H1 (cell line): ENCODE measurements around the gene ZNF813. TPM values are rescaled to one million over a fixed set of nuclear protein-coding genes. Genes with fewer than 3 reads are reported as not detected.

Experiments
- CTCF ChIA-PET: fragments of 300-600 bp; sonication (Branson Sonifier 250); formaldehyde crosslinking; loops from one replicate; lab custom pipeline; 2021; ENCODE audit not compliant: partially characterized antibody; lab: Charles Lee
- POLR2A ChIA-PET: fragments of 300-600 bp; sonication (Branson Sonifier 250); formaldehyde crosslinking; loops from one replicate; lab custom pipeline; 2021; ENCODE audit warnings: inconsistent platforms; ENCODE audit not compliant: partially characterized antibody; lab: Charles Lee
- DNase-seq, 2 experiments: peaks; one replicate each; pipeline versions ENCODE4 v3.0.0 to v3.0.0-alpha.2; 2010 to 2022; ENCODE audit warnings: low spot score in 2 of 2, low read depth in 1 of 2, mixed read lengths in 1 of 2
- FAIRE-seq: peaks from 2 replicates; lab custom pipeline; 2011; peaks lifted over from hg19 to GRCh38; lab: Jason Lieb, UNC
- H2AFZ ChIP-seq: 2 replicates; pipeline ENCODE4 v1.8.1; 2012; ENCODE audit warnings: low read length, inconsistent platforms
- H2AK5ac ChIP-seq: 2 replicates; pipeline ENCODE4 v1.6.1; 2013; ENCODE audit warnings: low read depth, low read length
- H2BK120ac ChIP-seq: replicated peaks from 2 replicates; pipeline ENCODE3; 2013; ENCODE audit warnings: low read depth, low read length, inconsistent platforms
- H2BK12ac ChIP-seq: 2 replicates; pipeline ENCODE4 v1.6.1; 2013; ENCODE audit warnings: low read depth, low read length
- H2BK15ac ChIP-seq: 2 replicates; pipeline ENCODE4 v1.6.1; 2013; ENCODE audit warnings: low read length
- H2BK20ac ChIP-seq: 2 replicates; pipeline ENCODE4 v1.6.1; 2013; ENCODE audit warnings: low read length
- H2BK5ac ChIP-seq: 2 replicates; pipeline ENCODE4 v1.6.1; 2013; ENCODE audit warnings: low read depth, low read length
- H3K14ac ChIP-seq: 2 replicates; pipeline ENCODE4 v1.6.1; 2013; ENCODE audit warnings: inconsistent platforms; ENCODE audit not compliant: insufficient read length
- H3K18ac ChIP-seq: 2 replicates; pipeline ENCODE4 v1.6.1; 2013; ENCODE audit warnings: low read length; ENCODE audit errors: extremely low read depth
- H3K23ac ChIP-seq: 2 replicates; pipeline ENCODE4 v1.6.1; 2013; ENCODE audit warnings: inconsistent platforms; ENCODE audit not compliant: insufficient read length
- H3K23me2 ChIP-seq: 2 replicates; pipeline ENCODE4 v1.6.1; 2013; ENCODE audit warnings: low read depth, low read length
- H3K27ac ChIP-seq: 2 replicates; pipeline ENCODE4 v1.6.1; 2011; ENCODE audit warnings: low read depth, low read length, inconsistent platforms
- H3K27me3 ChIP-seq, 4 experiments: replicated peaks in 1 of 4; 1 replicate in 1 of 4; 2 replicates in 3 of 4; pipeline versions ENCODE4 v1.6.1 to v1.8.1; 2011 to 2013; ENCODE audit warnings: low read length in 3 of 4, mild to moderate bottlenecking in 3 of 4, inconsistent platforms in 2 of 4, mixed read lengths in 2 of 4, moderate library complexity in 1 of 4; ENCODE audit not compliant: control insufficient read depth in 3 of 4, insufficient read depth in 3 of 4; ENCODE audit errors: extremely low read depth in 1 of 4
- H3K36me3 ChIP-seq, 4 experiments: 2 replicates each; pipeline versions ENCODE4 v1.6.1 to v1.8.1; 2011 to 2013; ENCODE audit warnings: mild to moderate bottlenecking in 4 of 4, low read length in 3 of 4, moderate library complexity in 2 of 4, control low read depth in 1 of 4, inconsistent platforms in 1 of 4; ENCODE audit not compliant: insufficient read depth in 4 of 4, control insufficient read depth in 2 of 4
- H3K4ac ChIP-seq: replicated peaks from 2 replicates; pipeline ENCODE3; 2013; ENCODE audit warnings: low read length, low read depth, mixed read lengths, inconsistent platforms; ENCODE audit not compliant: insufficient read length
- H3K4me1 ChIP-seq, 4 experiments: replicated peaks in 1 of 4; 1 replicate in 1 of 4; 2 replicates in 3 of 4; pipeline versions ENCODE4 v1.6.1 to v1.8.1; 2011 to 2013; ENCODE audit warnings: low read length in 3 of 4, inconsistent platforms in 2 of 4, mixed read lengths in 1 of 4; ENCODE audit not compliant: insufficient read depth in 4 of 4, control insufficient read depth in 3 of 4
- H3K4me2 ChIP-seq, 2 experiments: 2 replicates each; pipeline versions ENCODE4 v1.6.1 to v1.8.1; 2011 to 2013; ENCODE audit warnings: low read depth in 2 of 2, low read length in 2 of 2, control low read depth in 1 of 2, inconsistent platforms in 1 of 2, mild to moderate bottlenecking in 1 of 2; ENCODE audit not compliant: insufficient read depth in 1 of 2
- H3K4me3 ChIP-seq, 4 experiments: fragments of 200-600, 300-600 bp in 1 of 4; sonication (generic), shearing (Covaris generic), sonication (Bioruptor Twin) in 1 of 4; 2 replicates each; pipeline versions ENCODE4 v1.5.1 to v1.8.1; 2011 to 2016; ENCODE audit warnings: low read length in 4 of 4, low read depth in 3 of 4, control low read depth in 2 of 4, inconsistent platforms in 2 of 4, mild to moderate bottlenecking in 2 of 4, mixed read lengths in 1 of 4, moderate library complexity in 1 of 4; ENCODE audit not compliant: insufficient read depth in 2 of 4; ENCODE audit errors: extremely low read depth in 1 of 4
- H3K56ac ChIP-seq: replicated peaks from 2 replicates; pipeline ENCODE3; 2013; ENCODE audit warnings: low read depth, mild to moderate bottlenecking, mixed read lengths, low read length, inconsistent platforms; ENCODE audit not compliant: insufficient read length
- H3K79me1 ChIP-seq: 2 replicates; pipeline ENCODE4 v1.6.1; 2013; ENCODE audit warnings: low read depth, low read length, control low read depth
- H3K79me2 ChIP-seq, 2 experiments: 2 replicates each; pipeline versions ENCODE4 v1.6.1 to v1.8.1; 2012 to 2013; ENCODE audit warnings: low read length in 2 of 2, mild to moderate bottlenecking in 2 of 2, inconsistent platforms in 1 of 2; ENCODE audit not compliant: insufficient read depth in 2 of 2, control insufficient read depth in 1 of 2
- H3K9ac ChIP-seq, 4 experiments: replicated peaks in 1 of 4; 1 replicate in 1 of 4; 2 replicates in 3 of 4; pipeline versions ENCODE4 v1.6.1 to v1.8.1; 2011 to 2013; ENCODE audit warnings: low read depth in 3 of 4, low read length in 3 of 4, control low read depth in 2 of 4, mild to moderate bottlenecking in 2 of 4, moderate library complexity in 2 of 4, inconsistent platforms in 1 of 4; ENCODE audit errors: extremely low read depth in 1 of 4
- H3K9me3 ChIP-seq, 2 experiments: 2 replicates each; pipeline versions ENCODE4 v1.6.1 to v1.8.1; 2012 to 2013; ENCODE audit warnings: mild to moderate bottlenecking in 2 of 2, moderate library complexity in 2 of 2, control low read depth in 1 of 2, inconsistent platforms in 1 of 2, low read depth in 1 of 2, low read length in 1 of 2, mixed read lengths in 1 of 2; ENCODE audit not compliant: insufficient read depth in 2 of 2
- H4K20me1 ChIP-seq, 2 experiments: replicated peaks in 1 of 2; 2 replicates each; pipeline versions ENCODE3 to v1.8.1; 2011 to 2013; ENCODE audit warnings: inconsistent platforms in 2 of 2, low read length in 2 of 2, mild to moderate bottlenecking in 1 of 2; ENCODE audit not compliant: insufficient read depth in 2 of 2, control insufficient read depth in 1 of 2
- H4K5ac ChIP-seq: 2 replicates; pipeline ENCODE4 v1.6.1; 2013; ENCODE audit warnings: low read length, low read depth, mixed read lengths, inconsistent platforms; ENCODE audit not compliant: insufficient read length
- H4K8ac ChIP-seq: 2 replicates; pipeline ENCODE4 v1.8.0; 2013; ENCODE audit warnings: mild to moderate bottlenecking, moderate library complexity, low read length, inconsistent platforms; ENCODE audit not compliant: insufficient read depth; ENCODE audit errors: extremely low read depth
- H4K91ac ChIP-seq: replicated peaks from 2 replicates; pipeline ENCODE3; 2013; ENCODE audit warnings: low read length, mixed read lengths, inconsistent platforms; ENCODE audit not compliant: insufficient read length
- HDAC2 ChIP-seq, 2 experiments: fragments of 300-600 bp in 1 of 2; sonication (generic) in 1 of 2; IDR thresholded peaks; 2 replicates each; pipeline ENCODE4 v1.6.1; 2011 to 2012; ENCODE audit warnings: low read depth in 2 of 2, low read length in 2 of 2, mild to moderate bottlenecking in 2 of 2, moderate library complexity in 2 of 2, borderline replicate concordance in 1 of 2, inconsistent platforms in 1 of 2
- KDM4A ChIP-seq: IDR thresholded peaks from one replicate; pipeline ENCODE4 v1.7.1; 2012; ENCODE audit warnings: low read depth, mild to moderate bottlenecking, moderate library complexity, low read length, inconsistent platforms; ENCODE audit not compliant: severe bottlenecking
- WGBS, 2 experiments: shearing (Covaris generic) in 1 of 2; methylation state at CpG; one replicate each; pipeline versions ENCODE4 v1.1.6 to v1.1.7; 2013 to 2015; ENCODE audit warnings: low lambda C conversion rate in 2 of 2, mixed read lengths in 2 of 2, inconsistent platforms in 1 of 2, low coverage in 1 of 2, missing lambda C conversion rate in 1 of 2; ENCODE audit not compliant: insufficient replicate concordance in 2 of 2, insufficient coverage in 1 of 2, insufficient read length in 1 of 2; ENCODE audit errors: extremely low coverage in 1 of 2, missing lambda C conversion rate in 1 of 2; 5-methylcytosine and 5-hydroxymethylcytosine counted together
- polyA plus RNA-seq, 7 experiments: library from polyadenylated mRNA; depleted of rRNA in 3 of 7; stranded (reverse) in 5 of 7; unstranded in 2 of 7; fragments of >200 nt in 5 of 7; fragments of 200-250 nt in 2 of 7; gene quantifications; 1 replicate in 5 of 7; 2 replicates in 1 of 7; 4 replicates in 1 of 7; pipeline versions ENCODE4 v1.2.1 to v1.2.3, GENCODE V29; 2011 to 2013; ENCODE audit warnings: missing spikeins in 2 of 7, mixed read lengths in 2 of 7
- total RNA-seq: library from RNA; stranded (reverse); fragmentation: NEBNext Ultra II Directional; extraction: Animal tissue kit (Norgen Biotek cat#: 25700); gene quantifications from 2 replicates; pipeline ENCODE4 v1.2.1, GENCODE V29; 2021
- TF ChIP-seq, protein P1 (sequence below): IDR thresholded peaks from 2 replicates; pipeline ENCODE4 v1.6.1; 2012; ENCODE audit warnings: low read length, inconsistent platforms

ZNF813 gene
- total and polyA plus RNA-seq, 2 of the 8 experiments (the other 6 are each of a cell fraction or from before 2014, with no cell fraction given) = 2.9 to 22.1 TPM

DNA sequence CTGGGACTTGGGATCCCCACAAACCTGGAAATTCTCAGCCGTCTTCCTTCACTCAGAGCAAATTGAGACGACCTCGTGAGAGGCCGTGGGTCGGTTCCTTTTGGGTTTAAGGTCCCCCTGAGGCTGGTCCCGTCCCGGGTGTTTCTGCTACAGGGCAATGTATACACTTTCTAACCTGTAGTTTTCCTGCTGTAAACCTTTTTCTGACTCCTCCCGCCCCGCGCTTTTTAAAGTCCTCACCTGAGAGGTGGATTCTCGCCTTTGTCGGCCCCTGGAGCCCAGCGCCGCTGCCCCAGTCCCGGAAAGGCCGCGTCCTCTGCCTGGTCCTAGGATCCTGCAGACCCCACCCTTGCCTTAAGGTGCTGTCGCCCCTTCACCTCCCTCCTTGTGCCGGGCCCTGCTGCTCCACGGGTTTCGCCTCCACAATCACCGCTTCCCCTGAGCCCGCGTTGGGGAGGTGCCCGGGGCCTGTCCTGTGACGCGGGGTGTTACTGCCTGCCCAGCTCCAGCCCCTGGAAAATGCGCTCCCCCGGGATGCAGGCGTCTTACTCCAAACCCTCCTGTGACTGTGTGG is 35.4 kb upstream of the ZNF813 start:
- ChIA-PET POLR2A (interaction anchor here (1.3 to 3.3 kb wide), 3 partner anchors 22 to 33 kb away, joined by 3 to 11 read pairs (median 3); no protein-coding TSS in a partner anchor), CTCF (interaction anchor here (0.6 kb wide), 1 partner anchor 13 kb away, joined by 3 read pairs; no protein-coding TSS in a partner anchor)
- Histone ChIP-seq H4K20me1 (peaks cover 0 to 6% of the 10 kb centered on the region in 2 experiments), H4K91ac (no peak overlapping the region), H2BK5ac (no peak overlapping the region), H3K23ac (no peak overlapping the region), H3K56ac (no peak overlapping the region), H3K18ac (no peak overlapping the region), H3K4me3 (peak overlapping the region; percentile 81 to 88 (median 84)), H3K79me1 (peaks cover 3% of the 10 kb centered on the region; the same call in 1 of the 2 replicates), H4K8ac (peak overlapping the region; percentile 35; the same call in 1 of the 2 replicates), H3K14ac (no peak overlapping the region), H3K27me3 (no peaks in the 10 kb centered on the region), H2BK120ac (no peak overlapping the region), H3K36me3 (peaks cover 5 to 22% (median 9%) of the 10 kb centered on the region in 4 experiments; a peak in 5 of 8 replicates), H3K79me2 (peaks cover 0 to 32% of the 10 kb centered on the region in 2 experiments; a peak in 2 of 4 replicates), H2AFZ (no peak overlapping the region), H3K4me1 (peaks cover 0 to 2% (median under 1%) of the 10 kb centered on the region in 4 experiments; a peak in 4 of 7 replicates), H3K4ac (no peak overlapping the region), H2AK5ac (no peak overlapping the region), H3K9me3 (no peaks in the 10 kb centered on the region), H2BK15ac (no peak overlapping the region), H2BK12ac (no peak overlapping the region), H4K5ac (no peak overlapping the region), H3K23me2 (peaks cover 3% of the 10 kb centered on the region; the same call in 1 of the 2 replicates), H3K9ac (peak overlapping the region in 3 of 4 experiments; percentile 69 to 73 (median 70); a peak in 6 of 7 replicates), H3K27ac (no peak overlapping the region), H3K4me2 (peak overlapping the region; percentile 76 to 88), H2BK20ac (no peak overlapping the region)
- DNase-seq = peak in 1 of 2 experiments; percentile 56
- TF ChIP-seq HDAC2 (IDR thresholded peaks at IDR 0.05; ENCODE audit: borderline replicate concordance in 1 of 2, low read depth in 2 of 2, low read length in 2 of 2) (0 out of 4 replicates have a peak, but pooled peaks of 1 of the 2 experiments have one; percentile 7), KDM4A (peak; percentile 32)
- TF ChIP-seq, protein P1, sequence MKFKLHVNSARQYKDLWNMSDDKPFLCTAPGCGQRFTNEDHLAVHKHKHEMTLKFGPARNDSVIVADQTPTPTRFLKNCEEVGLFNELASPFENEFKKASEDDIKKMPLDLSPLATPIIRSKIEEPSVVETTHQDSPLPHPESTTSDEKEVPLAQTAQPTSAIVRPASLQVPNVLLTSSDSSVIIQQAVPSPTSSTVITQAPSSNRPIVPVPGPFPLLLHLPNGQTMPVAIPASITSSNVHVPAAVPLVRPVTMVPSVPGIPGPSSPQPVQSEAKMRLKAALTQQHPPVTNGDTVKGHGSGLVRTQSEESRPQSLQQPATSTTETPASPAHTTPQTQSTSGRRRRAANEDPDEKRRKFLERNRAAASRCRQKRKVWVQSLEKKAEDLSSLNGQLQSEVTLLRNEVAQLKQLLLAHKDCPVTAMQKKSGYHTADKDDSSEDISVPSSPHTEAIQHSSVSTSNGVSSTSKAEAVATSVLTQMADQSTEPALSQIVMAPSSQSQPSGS = no peak
- no peak for FAIRE-seq
- 2% methylated on average over 26 of the region's 30 CpGs; no CpG with 5 or more reads in 1 of the 2 experiments for WGBS, 2 experiments
